HG02840 (cell line): ENCODE data around the gene CCDC8.
"Not testable (repeated sequence)": the region's sequence is repeated elsewhere in the genome, so short reads cannot be mapped to it uniquely, and the experiment has no call there.

ENCODE experiments used
- ATAC-seq: cut with Tn5 transposase; IDR thresholded peaks from one replicate; pipeline ENCODE4 v1.9.1; 2021; ENCODE audit warnings: mild to moderate bottlenecking, moderate library complexity, moderate number of reproducible peaks; ENCODE audit not compliant: unreplicated experiment, low FRiP score

CCDC8 gene

GRCh38 chr19:46407856-46408663, 5.3 kb downstream of the CCDC8 start:
- ATAC-seq, result no peak

- no peak for ATAC-seq
Measured at GRCh38 chr19:46406976-46407375, 6.4 kb downstream of the CCDC8 start.

- no peak for ATAC-seq
Measured at GRCh38 chr19:46404753-46405468, 8.5 kb downstream of the CCDC8 start.

GRCh38 chr19:46404055-46404752, 9.2 kb downstream of the CCDC8 start:
- ATAC-seq, result no peak

GRCh38 chr19:46402725-46403124, 10.6 kb downstream of the CCDC8 start:
- ATAC-seq, result no peak

GRCh38 chr19:46397801-46398479, 15.4 kb downstream of the CCDC8 start:
- not testable (repeated sequence) for ATAC-seq

GRCh38 chr19:46394402-46394797, 19.0 kb downstream of the CCDC8 start:
- ATAC-seq, result no peak

GRCh38 chr19:46393456-46394401, 19.6 kb downstream of the CCDC8 start:
- ATAC-seq, result no peak

GRCh38 chr19:46392837-46393236, 20.5 kb downstream of the CCDC8 start:
- no peak for ATAC-seq

GRCh38 chr19:46392252-46392801, 21.0 kb downstream of the CCDC8 start:
- no peak for ATAC-seq

- ATAC-seq, result no peak
Measured at GRCh38 chr19:46391296-46392251, 21.8 kb downstream of the CCDC8 start.

- ATAC-seq, result no peak
Measured at GRCh38 chr19:46390866-46391265, 22.5 kb downstream of the CCDC8 start.

GRCh38 chr19:46390121-46390858, 23.1 kb downstream of the CCDC8 start:
- ATAC-seq, result no peak

GRCh38 chr19:46388311-46389095, 24.9 kb downstream of the CCDC8 start:
- ATAC-seq, result no peak

- ATAC-seq, result no peak
Measured at GRCh38 chr19:46387713-46388130, 25.6 kb downstream of the CCDC8 start.

- ATAC-seq, result no peak
Measured at GRCh38 chr19:46386996-46387712, 26.2 kb downstream of the CCDC8 start.
